SK-N-SH treated with all-trans-retinoic acid at 6 μM for 48 hours (cell line): ENCODE measurements around the gene NOL11.

ENCODE experiments used
- ATAC-seq: fragments of 200-7000 bp; cut with Tn5 transposase; 3 replicates; pipeline ENCODE4 v1.9.1; 2020; ENCODE audit warnings: mild to moderate bottlenecking, moderate library complexity
- ARNTL ChIP-seq: fragments of 450-650 bp; formaldehyde crosslinking; IDR thresholded peaks from 2 replicates; pipeline ENCODE4 v1.5.0; 2020; ENCODE audit warnings: low read depth, mild to moderate bottlenecking, moderate library complexity, borderline replicate concordance
- BACH2 ChIP-seq: fragments of 250-450 bp; sonication (Bioruptor Pico); IDR thresholded peaks from 2 replicates; pipeline ENCODE4 v1.9.0; 2021; ENCODE audit warnings: mild to moderate bottlenecking, borderline replicate concordance
- CREB5 ChIP-seq: fragments of 250-450 bp; sonication (Bioruptor Pico); IDR thresholded peaks from 2 replicates; pipeline ENCODE4 v1.5.1; 2020; ENCODE audit warnings: low read depth, mild to moderate bottlenecking, moderate library complexity
- CSDC2 ChIP-seq: fragments of 250-450 bp; sonication (Bioruptor Pico); IDR thresholded peaks from 2 replicates; pipeline ENCODE4 v1.5.0; 2020; ENCODE audit warnings: mild to moderate bottlenecking, moderate library complexity
- ESRRG ChIP-seq: fragments of 250-450 bp; sonication (Bioruptor Pico); IDR thresholded peaks from 2 replicates; pipeline ENCODE4 v1.6.1; 2021; ENCODE audit warnings: mild to moderate bottlenecking
- GLIS3 ChIP-seq: fragments of 250-450 bp; sonication (Bioruptor Pico); IDR thresholded peaks from 2 replicates; pipeline ENCODE4 v1.5.0; 2020; ENCODE audit warnings: mild to moderate bottlenecking, moderate library complexity
- ISL1 ChIP-seq: fragments of 250-450 bp; sonication (Bioruptor Pico); IDR thresholded peaks from 2 replicates; pipeline ENCODE4 v2.1.2; 2022; ENCODE audit warnings: mild to moderate bottlenecking, moderate library complexity
- OSR1 ChIP-seq: fragments of 250-450 bp; sonication (Bioruptor Pico); IDR thresholded peaks from 2 replicates; pipeline ENCODE4 v1.8.0; 2022; ENCODE audit warnings: moderate library complexity, mild to moderate bottlenecking, inconsistent platforms
- PATZ1 ChIP-seq: fragments of 250-450 bp; sonication (Bioruptor Pico); IDR thresholded peaks from 2 replicates; pipeline ENCODE4 v1.8.0; 2020; ENCODE audit warnings: mild to moderate bottlenecking, moderate library complexity, borderline replicate concordance
- PPARA ChIP-seq: fragments of 250-450 bp; sonication (Bioruptor Pico); IDR thresholded peaks from 2 replicates; pipeline ENCODE4 v1.5.0; 2020; ENCODE audit warnings: mild to moderate bottlenecking, borderline replicate concordance
- RARB ChIP-seq: fragments of 250-450 bp; sonication (Bioruptor Pico); IDR thresholded peaks from 2 replicates; pipeline ENCODE4 v1.8.0; 2021; ENCODE audit warnings: mild to moderate bottlenecking, moderate library complexity
- TOX ChIP-seq: fragments of 250-450 bp; sonication (Bioruptor Pico); IDR thresholded peaks from 2 replicates; pipeline ENCODE4 v1.8.0; 2021; ENCODE audit warnings: mild to moderate bottlenecking, moderate library complexity, borderline replicate concordance
- ZC3H10 ChIP-seq: fragments of 250-450 bp; sonication (Bioruptor Pico); IDR thresholded peaks from 2 replicates; pipeline ENCODE4 v1.5.1; 2021; ENCODE audit warnings: mild to moderate bottlenecking, moderate library complexity
- ZFP3 ChIP-seq: fragments of 250-450 bp; sonication (Bioruptor Pico); IDR thresholded peaks from 2 replicates; pipeline ENCODE4 v1.5.0; 2020; ENCODE audit warnings: mild to moderate bottlenecking, moderate library complexity
- ZFP30 ChIP-seq: fragments of 450-650 bp; formaldehyde crosslinking; IDR thresholded peaks from 2 replicates; pipeline ENCODE4 v1.5.0; 2022; ENCODE audit warnings: mild to moderate bottlenecking, moderate library complexity
- ZNF565 ChIP-seq: fragments of 450-650 bp; formaldehyde crosslinking; conservative IDR thresholded peaks from 2 replicates; pipeline ENCODE4 v1.5.0; 2020; ENCODE audit warnings: low read depth, mild to moderate bottlenecking, moderate library complexity
- ZNF70 ChIP-seq: fragments of 450-650 bp; formaldehyde crosslinking; IDR thresholded peaks from 2 replicates; pipeline ENCODE4 v1.5.0; 2020; ENCODE audit warnings: mild to moderate bottlenecking, moderate library complexity
- ZNF8 ChIP-seq: fragments of 450-650 bp; formaldehyde crosslinking; IDR thresholded peaks from 2 replicates; pipeline ENCODE4 v1.5.0; 2020; ENCODE audit warnings: mild to moderate bottlenecking, moderate library complexity
- TF ChIP-seq, protein P1 (sequence below): fragments of 250-450 bp; sonication (Bioruptor Pico); IDR thresholded peaks from 2 replicates; pipeline ENCODE4 v1.8.0; 2021; ENCODE audit warnings: low read depth, mild to moderate bottlenecking, moderate library complexity, borderline replicate concordance
- TF ChIP-seq, protein P2 (sequence below): fragments of 250-450 bp; sonication (Bioruptor Pico); IDR thresholded peaks from 2 replicates; pipeline ENCODE4 v1.5.0; 2020; ENCODE audit warnings: mild to moderate bottlenecking, moderate library complexity
- TF ChIP-seq, protein P3 (sequence below): fragments of 250-450 bp; sonication (Bioruptor Pico); IDR thresholded peaks from 2 replicates; pipeline ENCODE4 v1.5.1; 2021; ENCODE audit warnings: mild to moderate bottlenecking, moderate library complexity

The NOL11 gene

DNA sequence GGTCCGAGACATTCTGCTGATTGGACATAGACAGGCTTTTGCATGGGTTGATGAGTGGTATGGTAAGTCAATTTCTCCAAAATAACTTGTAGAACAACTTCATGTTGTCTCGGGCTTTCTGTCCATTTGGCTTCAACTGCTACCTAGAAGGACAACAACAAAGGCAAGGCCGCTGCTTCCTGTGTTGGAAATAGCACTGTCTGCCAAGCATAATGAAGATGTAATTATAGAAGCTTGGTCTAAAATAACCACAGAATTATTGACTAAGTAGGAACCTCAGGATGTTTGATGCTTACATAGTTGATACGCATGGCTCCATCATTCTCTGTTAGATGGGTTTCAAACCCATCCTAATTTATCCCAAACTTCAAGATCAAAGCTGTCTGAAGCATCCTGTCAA, 42.3 kb upstream of the NOL11 start (continued):
- TF ChIP-seq GLIS3 (CRISPR knock-in tag): no peak
- TF ChIP-seq ISL1: no peak
- TF ChIP-seq PATZ1 (CRISPR knock-in tag): no peak
- TF ChIP-seq CSDC2 (CRISPR knock-in tag): no peak
- TF ChIP-seq ESRRG: no peak
- no peak for TF ChIP-seq ZNF565 (CRISPR knock-in tag)
- TF ChIP-seq ZC3H10 (CRISPR knock-in tag): no peak
- TF ChIP-seq PPARA (CRISPR knock-in tag): no peak
- no peak for TF ChIP-seq OSR1 (CRISPR knock-in tag)
- TF ChIP-seq, all 23 proteins: peak for 0

- no peak for ATAC-seq
Measured at GRCh38 chr17:67676305-67676704, 41.4 kb upstream of the NOL11 start.

More at GRCh38 chr17:67676305-67676704, 41.4 kb upstream of the NOL11 start:
- TF ChIP-seq ZFP30 (CRISPR knock-in tag) (no peak), OSR1 (CRISPR knock-in tag) (no peak), BACH2 (no peak), PPARA (CRISPR knock-in tag) (no peak), ARNTL (CRISPR knock-in tag) (no peak), ZNF565 (CRISPR knock-in tag) (no peak), RARB (CRISPR knock-in tag) (no peak), ZNF8 (CRISPR knock-in tag) (no peak), ESRRG (no peak), GLIS3 (CRISPR knock-in tag) (no peak), PATZ1 (CRISPR knock-in tag) (no peak), ZFP3 (CRISPR knock-in tag) (no peak), TOX (CRISPR knock-in tag) (no peak), CREB5 (CRISPR knock-in tag) (no peak), ZC3H10 (CRISPR knock-in tag) (no peak), ZNF70 (CRISPR knock-in tag) (no peak), CSDC2 (CRISPR knock-in tag) (no peak)
- TF ChIP-seq, protein P1, sequence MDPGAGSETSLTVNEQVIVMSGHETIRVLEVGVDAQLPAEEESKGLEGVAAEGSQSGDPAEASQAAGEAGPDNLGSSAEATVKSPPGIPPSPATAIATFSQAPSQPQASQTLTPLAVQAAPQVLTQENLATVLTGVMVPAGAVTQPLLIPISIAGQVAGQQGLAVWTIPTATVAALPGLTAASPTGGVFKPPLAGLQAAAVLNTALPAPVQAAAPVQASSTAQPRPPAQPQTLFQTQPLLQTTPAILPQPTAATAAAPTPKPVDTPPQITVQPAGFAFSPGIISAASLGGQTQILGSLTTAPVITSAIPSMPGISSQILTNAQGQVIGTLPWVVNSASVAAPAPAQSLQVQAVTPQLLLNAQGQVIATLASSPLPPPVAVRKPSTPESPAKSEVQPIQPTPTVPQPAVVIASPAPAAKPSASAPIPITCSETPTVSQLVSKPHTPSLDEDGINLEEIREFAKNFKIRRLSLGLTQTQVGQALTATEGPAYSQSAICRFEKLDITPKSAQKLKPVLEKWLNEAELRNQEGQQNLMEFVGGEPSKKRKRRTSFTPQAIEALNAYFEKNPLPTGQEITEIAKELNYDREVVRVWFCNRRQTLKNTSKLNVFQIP (CRISPR knock-in tag): no peak
- TF ChIP-seq, protein P2, sequence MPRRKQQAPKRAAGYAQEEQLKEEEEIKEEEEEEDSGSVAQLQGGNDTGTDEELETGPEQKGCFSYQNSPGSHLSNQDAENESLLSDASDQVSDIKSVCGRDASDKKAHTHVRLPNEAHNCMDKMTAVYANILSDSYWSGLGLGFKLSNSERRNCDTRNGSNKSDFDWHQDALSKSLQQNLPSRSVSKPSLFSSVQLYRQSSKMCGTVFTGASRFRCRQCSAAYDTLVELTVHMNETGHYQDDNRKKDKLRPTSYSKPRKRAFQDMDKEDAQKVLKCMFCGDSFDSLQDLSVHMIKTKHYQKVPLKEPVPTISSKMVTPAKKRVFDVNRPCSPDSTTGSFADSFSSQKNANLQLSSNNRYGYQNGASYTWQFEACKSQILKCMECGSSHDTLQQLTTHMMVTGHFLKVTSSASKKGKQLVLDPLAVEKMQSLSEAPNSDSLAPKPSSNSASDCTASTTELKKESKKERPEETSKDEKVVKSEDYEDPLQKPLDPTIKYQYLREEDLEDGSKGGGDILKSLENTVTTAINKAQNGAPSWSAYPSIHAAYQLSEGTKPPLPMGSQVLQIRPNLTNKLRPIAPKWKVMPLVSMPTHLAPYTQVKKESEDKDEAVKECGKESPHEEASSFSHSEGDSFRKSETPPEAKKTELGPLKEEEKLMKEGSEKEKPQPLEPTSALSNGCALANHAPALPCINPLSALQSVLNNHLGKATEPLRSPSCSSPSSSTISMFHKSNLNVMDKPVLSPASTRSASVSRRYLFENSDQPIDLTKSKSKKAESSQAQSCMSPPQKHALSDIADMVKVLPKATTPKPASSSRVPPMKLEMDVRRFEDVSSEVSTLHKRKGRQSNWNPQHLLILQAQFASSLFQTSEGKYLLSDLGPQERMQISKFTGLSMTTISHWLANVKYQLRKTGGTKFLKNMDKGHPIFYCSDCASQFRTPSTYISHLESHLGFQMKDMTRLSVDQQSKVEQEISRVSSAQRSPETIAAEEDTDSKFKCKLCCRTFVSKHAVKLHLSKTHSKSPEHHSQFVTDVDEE: no peak
- TF ChIP-seq, protein P3, sequence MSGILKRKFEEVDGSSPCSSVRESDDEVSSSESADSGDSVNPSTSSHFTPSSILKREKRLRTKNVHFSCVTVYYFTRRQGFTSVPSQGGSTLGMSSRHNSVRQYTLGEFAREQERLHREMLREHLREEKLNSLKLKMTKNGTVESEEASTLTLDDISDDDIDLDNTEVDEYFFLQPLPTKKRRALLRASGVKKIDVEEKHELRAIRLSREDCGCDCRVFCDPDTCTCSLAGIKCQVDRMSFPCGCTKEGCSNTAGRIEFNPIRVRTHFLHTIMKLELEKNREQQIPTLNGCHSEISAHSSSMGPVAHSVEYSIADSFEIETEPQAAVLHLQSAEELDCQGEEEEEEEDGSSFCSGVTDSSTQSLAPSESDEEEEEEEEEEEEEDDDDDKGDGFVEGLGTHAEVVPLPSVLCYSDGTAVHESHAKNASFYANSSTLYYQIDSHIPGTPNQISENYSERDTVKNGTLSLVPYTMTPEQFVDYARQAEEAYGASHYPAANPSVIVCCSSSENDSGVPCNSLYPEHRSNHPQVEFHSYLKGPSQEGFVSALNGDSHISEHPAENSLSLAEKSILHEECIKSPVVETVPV (CRISPR knock-in tag): no peak
